Measurements from ENCODE around the gene UPK3A.
"Not testable (repeated sequence)": the region's sequence is repeated elsewhere in the genome, so short reads cannot be mapped to it uniquely, and the experiment has no call there.

Gene UPK3A

DNA sequence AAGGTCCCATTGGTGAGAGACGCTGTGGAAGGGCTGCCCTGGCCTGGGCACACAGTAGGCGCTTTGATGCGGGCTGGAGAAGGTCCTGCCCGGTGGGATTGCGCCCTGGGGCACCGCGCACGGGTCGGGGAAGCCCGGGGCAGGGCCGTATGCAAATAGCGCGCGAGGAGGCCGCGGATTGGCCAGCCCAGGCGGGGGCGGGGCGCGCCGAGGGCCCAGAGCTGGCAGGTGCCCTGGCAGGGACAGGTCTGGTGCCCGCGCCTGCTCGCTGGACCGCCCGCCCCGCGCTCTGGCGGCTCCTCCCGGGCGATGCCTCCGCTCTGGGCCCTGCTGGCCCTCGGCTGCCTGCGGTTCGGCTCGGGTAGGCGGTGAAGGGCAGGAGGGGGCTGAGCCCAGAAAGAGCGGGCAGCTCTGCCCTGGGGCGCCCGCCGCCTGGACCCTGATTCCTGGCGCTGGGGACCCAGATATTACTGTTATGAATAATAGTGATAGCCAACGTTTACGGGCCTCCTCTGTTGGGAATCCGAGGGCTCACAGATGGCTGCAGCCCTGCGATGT is at the start of gene UPK3A:
UPK3A (plus strand) TSS at position 245 of the 558 bp plus-strand sequence; CDS start at position 310, 65 bp downstream.
- no peak for DNase-seq

DNA sequence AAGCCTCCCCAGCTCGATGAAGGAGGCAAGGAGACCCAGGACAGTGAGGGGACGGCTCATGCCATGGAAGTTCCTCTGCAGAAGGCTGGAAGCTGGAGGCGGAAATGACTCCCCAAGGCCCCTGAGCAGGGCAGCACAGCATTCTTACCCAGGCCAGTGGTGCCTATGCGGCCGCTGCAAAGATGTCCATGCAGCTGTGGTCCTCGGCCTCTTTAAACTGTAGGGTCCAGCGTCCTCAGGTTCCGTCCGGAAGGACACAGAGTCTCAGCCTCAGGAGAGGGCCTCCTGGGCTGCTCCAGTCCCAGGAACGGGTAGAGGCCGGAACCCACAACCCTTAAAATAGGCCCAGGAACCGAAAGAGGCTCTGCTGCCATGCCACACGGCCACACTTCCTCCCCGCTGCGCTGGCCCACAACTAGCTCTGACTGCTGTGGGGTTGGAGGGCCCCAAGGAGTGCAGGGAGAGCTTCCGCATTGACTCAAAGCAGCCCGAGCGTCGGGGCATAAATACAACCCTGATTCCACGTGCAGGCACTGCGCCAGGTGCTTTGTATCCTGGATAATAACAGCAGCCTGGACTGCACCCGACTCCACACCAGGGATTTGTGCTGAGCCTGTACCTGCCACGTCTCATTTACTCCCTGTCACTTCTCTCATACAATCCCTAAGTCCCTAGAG is 49.5 kb upstream of the UPK3A start:
- no peak for DNase-seq

DNA sequence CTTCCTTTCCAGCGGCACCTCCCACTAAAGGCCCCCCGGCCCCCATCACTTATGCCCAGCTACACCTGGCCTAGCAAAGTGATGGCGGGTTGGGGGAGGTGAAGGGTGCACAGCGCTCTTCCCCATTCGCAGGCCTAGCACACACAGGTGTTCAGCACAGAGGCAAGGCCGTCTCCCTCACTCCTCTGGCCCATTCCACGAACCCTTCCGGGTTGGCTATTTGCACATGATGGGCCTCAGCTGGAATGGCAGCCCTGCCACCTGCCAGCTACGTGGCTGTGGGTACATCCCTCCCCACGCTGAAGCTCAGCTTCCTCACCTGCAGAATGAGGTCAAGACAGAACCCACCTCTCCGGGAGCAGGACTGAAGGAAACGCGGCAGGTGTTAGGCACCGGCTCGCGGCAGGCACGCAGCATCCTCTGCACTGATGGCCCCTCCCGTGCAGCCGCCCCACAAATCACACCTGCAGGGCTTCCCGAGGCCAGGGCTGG is 48.9 kb upstream of the UPK3A start:
- DNase-seq, result no peak

DNA sequence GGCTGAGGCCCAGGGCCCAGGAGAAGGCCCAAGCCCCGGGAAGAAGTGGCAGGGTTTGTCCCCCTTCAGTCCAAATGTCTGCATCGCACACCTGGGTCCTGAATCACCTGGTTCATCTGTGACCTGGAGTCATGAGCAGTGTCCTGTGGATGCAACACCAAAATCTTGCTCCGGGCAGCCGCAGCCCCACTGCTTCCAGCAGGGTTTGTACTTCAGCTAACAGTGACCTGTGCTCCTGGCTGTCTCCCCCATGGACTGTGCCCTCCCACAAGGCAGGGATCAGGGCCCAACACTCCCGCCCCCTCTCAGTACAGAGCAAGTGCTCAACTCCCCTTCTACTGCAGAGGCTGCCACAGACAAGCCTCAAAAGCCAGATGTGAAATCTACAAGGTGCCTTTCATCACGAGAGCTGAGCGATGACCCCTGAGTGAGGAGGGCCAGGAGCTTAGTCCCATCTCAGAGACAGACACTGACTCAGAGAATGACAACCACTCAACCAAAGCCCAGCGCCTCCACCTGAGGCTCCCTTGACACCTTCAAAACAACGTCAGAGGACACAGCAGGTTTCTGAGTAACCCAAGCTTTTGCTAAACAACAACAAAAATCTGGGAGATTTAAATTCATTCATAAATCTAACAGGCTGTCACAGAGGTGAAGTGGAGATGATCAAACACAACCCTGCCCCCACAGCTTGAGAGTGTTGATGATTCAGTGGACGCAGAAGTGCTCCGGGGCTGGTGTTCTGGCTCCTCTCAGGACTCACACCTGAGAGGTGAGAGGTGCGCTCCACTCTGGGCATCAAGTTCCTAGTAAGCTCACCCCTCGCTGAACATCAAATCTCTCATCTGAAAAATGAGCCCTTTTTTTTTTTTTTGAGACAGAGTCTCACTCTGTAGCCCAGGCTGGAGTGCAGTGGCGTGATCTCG is 47.4 kb upstream of the UPK3A start:
- no peak for DNase-seq

DNA sequence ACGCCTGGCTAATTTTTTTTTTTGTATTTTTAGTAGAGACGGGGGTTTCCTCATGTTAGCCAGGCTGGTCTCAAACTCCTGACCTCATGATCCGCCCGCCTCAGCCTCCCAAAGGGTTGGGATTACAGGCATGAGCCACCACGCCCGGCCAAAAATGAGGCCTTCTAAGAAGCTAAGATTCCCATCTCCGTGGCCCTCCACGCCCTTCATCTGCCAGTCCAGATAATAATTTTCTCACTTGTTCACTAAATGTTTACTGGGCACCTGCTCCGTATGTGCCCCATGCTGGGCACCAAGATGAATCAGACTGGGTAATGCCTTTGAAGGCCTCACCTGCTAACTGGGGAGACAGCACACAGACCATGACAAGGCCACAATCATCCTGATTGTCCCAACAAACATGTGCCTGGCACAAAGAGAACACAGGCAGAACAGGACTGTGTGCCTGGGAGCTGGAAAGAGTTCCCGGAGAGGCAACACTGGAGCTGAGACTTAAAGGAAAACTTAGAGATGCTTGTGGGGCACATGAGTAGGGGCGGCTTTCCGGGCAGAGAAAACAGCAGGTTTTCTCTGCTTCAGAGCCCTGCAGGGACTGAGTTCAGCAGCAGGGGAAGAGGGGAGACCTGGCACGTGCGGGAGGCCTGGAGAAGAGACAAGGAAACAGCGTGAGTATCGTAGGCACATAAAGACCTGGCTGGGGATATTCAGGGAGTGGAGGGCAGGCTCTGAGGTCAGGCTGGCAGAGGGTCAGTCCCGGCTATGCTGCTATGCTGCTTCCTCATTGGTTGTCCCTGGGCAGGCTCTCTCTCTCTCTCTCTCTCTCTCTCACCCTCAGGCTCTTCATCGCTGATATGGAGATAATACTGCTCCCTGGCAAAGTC is 46.4 kb upstream of the UPK3A start:
- no peak for DNase-seq

DNA sequence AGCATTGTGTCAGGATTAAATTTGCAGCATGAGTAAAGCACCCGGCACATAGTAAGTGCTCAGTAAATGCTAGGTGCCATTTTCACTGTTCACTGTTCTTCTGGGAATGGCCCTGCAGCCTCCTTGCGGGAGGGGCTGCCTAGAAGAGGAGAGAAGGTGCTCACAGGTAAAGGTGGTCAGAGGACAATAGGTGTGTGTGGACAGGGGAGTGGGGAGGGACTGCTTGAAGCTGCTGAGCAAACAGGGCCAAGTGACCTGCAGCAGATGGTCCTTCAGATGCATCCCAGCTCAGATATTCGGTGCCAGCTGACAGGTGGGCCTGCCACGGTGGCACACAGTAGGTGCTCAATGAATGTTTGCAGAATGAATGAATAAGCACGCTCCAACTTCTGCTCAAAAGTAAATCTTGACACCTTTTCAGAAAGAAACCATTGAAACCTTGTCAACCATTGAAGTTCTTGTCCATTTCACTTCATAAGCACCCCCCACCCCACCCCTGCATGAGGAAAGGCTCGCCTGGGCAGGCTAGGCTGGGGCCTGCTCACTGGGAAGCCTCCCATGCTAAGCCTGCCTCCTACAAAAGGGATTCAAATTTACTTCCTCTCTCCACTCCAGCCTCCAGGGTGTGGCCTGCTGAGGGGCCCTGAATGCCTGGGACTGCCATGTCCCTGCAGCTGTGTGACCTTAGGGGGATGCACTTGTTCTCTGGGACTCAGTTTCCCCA is 45.6 kb upstream of the UPK3A start:
- no peak for DNase-seq

DNA sequence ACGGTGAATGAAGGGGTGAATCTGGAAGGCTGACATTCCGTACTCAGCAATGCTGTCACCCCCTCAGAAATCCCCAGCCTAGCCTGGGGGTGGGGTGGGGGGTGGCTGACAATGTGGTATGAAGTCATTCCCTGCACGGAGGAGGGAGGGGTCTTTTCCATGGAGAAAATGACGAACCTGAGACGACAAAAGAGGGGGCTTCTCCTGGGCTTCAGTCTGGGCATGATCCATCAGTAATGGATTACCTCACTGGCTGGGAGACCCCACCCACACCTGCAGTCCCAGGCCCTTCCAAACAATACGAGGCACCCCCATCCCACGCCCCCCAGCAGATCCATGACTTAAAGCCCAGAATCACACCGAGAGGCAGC is 45.1 kb upstream of the UPK3A start:
- no peak for DNase-seq

DNA sequence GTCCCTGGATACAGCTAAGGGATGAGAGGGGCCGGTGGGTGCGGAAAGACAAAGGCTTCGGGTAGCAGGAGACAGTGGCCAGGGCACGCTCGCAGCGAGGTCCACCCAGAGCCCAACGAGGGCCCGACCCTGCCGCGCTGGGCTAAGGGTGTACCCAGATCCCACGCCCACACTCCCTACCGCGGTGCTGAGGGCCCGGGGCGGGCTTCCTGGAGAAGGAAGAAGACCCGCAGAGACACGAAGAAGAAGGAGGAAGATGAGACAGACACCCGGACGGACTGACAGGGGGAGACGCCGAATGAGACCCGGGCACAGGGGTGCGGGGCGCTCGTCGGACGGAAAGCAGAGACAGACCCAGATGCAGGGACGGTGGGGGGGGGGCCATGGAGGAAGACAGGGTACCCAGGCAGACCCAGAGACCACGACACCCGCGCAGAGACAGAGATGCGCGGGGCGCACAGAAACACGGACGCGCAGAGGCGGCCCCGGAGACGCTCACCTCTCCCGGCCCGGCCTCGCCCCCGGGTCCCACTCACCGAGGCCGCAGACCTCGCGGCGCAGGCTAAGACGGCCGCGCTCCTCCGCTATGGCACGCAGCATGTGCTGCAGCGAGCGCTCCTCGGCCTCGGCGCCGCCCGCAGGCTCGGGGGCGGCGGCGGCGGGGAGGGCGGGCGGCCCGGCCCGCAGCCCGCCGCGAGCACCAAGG is 44.5 kb upstream of the UPK3A start:
- no peak for DNase-seq

DNA sequence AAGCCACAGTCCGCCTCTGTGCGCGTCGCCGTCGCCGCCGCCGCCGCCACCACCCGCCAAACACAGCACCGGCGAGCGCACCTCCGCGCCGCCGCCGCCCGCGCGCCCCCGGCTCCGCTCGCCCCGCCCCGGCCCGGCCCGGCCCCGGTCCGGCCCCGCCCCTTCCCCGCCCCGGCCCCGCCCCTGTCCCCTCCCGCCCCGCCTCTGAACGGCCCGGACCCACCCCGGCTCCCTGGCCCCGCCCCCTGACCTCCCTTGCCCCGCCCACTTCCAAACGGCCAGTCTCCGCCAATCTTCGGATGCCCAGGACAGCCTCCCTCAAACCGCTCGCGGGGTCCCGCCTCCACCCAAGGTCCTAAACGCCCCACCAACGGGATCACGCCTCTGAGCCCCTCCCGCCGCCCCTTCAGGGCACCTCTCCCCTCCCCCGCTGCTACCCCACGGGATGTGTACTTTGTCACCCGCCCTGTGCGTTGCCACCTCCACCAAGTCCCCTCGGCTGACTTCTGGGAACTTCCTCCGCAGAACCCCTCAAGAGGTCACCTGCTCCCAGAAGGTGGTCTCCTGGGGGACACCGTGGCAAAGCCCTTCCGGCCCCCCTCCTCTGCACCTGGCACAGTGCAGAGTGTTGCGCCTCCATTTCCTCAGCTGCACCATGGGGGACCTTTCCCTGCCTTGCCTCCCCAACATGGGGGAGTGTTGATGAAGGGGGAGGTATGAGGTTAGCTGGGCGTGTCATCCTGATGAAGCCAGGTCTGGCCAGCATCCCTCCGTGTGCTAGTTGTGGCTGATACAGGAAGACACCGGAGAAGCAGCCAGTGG is 43.7 kb upstream of the UPK3A start, which contains the start of gene KIAA0930:
KIAA0930 (minus strand) TSS at position 85 of the 822 bp plus-strand sequence. CDS start 191 bp downstream, outside the sequence.
- DNase-seq, result no peak

DNA sequence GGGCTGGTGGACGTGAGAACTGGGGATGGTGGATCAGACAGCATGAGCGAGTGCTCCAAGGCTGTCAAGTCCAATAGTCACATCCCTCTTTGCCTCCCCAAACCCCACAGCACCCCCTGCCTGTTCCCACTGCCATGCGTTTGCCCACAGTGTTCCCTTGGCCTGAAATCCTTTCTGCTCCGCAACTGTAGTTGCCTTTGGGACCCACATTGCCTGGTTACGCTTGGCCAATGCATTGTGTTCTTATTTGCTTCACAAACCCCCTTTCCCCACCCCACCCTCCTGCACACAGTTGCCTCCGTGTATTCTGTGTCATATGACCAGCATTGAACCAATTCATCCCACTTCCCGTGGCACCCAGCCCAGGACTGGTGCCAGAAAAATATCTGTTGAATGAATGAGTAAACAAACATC is 42.0 kb upstream of the UPK3A start:
- DNase-seq, result no peak

DNA sequence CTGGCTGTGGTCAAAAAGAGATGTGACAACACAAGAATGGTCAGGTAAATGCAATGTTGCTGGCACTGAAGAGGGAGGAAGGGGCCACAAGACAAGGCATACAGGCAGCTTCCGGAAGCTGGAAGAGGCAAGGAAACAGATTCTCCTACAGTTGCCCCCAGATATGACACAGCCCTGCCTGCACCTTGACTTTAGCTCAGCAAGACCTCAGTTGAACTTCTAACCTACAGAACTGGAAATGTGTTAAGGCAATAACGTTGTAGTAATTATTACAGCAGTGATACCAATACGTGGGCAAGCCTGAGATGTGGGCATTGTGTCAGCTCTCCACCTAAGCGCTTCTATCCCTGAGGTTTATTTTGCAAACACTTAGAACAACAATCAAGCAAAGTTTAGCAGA is 39.8 kb upstream of the UPK3A start:
- no peak for DNase-seq

DNA sequence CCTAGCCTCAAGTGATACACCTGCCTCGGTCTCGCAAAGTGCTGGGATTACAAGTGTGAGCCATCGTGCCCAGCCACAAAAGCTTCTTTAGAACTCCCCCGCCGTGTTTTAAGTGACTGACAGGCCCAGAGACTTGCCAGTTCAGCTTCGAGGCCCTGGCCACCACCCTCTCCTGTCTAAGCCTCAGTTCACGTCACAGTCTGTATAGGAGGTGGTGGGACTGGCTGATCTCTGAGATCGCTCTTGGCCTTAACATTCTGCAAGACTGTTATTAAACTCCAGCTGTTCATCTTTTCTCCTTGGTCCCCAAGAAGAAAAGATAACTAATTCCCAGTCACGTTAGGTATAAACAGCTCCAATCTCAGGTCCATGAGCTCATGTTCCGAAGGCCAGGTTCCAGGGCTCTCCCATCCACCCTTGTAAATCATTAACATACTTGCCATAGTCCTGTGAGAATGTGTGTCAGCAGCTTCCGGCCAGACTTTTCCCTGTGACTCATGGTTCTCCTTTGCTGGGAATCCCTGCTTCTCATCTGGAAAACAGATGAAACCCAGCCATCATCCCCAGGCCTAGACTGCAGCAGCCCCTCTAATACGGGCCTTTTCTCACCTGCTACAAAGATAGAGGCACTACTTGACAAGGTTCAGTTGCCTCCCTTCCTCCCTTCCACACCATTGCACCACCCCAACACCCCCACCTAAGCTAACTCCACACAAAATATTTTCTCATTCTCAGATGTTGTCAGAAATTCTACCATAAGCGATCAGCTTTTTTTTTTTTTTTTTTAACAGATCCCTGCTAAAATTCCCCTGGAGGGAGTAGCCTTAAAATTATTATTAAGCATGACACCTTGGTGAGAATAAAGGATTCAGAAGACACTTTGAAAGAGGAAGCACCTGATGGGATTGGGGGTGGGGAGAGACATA is 38.4 kb upstream of the UPK3A start:
- DNase-seq, result no peak

DNA sequence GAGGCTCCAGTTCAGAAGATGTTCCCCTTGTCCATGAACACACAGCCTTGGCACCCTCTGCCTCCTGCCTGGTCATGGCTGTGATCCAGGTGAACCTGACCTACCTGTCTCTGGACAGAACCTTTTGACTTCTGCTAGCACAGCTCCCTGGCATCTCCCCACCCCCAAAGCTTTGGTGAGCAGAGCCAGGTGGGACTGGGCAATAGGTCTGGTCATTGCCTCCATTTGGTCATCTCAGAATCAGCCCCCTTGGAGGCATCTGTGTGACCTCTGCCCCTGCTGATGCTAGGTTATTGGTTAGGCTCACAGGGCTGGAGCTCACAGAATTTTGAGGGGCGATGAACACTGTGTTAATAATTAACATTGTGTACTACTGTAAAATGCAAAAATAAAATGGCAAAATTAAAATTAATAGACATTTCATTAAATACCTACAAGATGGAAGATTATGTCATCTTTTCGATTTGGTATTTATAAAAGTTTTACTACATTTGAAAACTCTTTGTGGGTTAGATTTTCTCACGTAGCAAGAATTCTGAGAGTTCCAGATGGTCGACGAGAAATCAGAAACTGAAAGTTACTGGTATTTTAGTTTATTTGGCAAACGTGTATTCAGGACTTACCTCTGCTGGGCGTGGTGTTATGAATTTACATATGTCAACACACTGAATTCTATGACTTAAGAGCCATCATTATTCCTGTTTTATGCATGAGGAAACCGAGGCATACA is 35.8 kb upstream of the UPK3A start:
- no peak for DNase-seq

DNA sequence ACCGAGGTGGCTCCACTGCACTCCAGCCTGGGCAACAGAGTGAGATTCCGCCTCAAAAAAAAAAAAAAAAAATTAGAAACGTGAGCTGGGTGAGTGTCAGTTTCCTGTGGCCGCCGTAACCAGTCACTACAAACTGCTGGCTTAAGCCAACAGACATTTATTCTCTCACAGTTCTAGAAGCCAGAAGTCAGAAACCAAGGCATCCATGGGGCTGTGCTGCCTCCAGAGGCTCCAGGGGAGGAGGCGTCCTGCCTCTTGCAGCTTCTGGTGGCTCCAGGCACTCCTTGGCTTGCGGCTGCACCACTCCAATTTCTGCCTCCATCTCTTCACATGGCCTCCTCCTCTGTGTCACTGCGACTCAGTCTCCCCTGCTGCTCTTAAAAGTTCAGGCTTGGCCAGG is 32.9 kb upstream of the UPK3A start:
- DNase-seq, result no peak

DNA sequence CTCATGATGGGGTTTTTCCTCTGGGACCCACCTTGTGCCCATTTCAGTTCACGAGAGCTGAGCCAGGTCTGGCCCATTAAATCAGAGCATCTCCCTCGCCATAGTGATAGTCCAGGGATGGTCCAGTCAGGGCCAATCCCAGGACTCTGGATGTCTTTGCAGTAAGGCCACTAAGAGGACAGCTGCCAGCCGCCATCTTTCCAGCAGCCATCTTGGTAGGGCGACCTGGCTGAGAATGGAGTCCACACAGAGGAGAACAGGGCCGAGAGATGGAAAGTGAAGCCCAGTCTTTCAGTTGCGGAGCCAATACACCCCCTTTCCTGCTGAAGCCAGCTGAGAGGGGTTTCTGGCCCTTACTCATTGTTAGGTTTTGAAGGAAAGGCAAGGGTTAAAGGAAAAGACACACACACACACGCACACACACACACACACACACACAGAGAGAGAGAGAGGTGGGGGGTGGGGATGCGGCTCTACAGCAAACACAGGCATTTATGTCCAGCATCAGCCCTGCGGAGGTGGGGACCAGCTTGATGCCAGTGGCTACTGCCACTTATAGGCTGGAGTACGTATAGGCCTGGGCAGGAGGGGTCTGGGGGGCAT is 31.6 kb upstream of the UPK3A start:
- no peak for DNase-seq

DNA sequence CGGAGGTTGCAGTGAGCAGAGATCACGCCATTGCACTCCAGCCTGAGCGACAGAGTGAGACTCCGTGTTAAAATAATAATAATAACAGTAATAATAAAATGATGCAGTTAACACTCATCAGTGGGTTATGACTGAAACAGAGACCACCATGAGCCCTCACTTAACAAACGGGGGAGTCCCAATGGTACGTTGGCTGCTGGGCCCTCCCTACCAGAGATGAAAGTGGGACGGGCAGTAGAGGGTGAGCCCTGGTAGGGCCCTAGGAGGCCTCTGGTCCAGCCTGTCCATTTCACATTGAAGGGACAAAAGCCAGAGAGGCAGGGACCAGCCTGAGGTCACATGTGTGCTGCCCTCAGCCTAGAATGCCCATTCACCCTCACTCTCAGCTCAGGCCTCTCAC is 30.4 kb upstream of the UPK3A start:
- no peak for DNase-seq

DNA sequence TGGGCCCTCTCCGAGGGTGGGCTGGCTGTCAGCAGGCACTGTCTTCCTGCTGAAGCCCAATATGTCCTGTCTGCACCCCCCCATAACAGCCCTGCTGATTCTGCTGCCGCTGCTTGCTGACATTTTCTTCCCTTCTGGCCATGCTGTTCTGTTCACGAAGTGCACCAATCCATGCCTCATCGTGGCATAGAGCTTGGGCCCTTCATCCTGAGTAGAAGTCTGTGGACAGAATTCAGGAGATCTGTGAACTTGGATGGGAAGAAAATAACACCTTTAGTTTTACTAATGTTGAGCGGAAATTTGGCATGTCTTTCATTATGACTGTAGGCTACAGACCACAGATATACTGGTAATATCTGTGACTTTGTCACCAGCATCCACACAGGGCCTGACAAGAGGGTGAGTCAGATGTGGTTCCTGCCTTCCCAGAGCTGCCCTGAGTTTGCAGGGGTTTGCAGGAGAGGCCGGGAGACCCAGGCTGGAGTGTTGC is 29.9 kb upstream of the UPK3A start:
- DNase-seq, result no peak

DNA sequence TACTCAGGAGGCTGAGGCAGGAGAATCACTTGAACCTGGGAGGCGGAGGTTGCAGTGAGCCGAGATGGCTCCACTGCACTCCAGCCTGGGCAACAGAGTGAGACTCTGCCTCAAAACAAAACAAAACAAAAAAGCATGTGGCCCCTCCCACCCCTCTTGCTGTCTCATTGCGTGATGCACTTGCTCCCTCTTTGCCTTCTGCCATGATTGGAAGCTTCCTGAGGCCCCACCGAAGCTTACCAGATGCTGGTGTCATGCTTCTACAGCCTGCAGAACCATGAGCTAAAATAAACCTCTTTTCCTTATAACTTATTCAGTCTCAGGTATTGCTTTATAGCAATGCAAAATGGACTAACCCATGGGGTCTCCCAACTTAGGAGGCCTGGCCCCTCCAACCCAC is 26.8 kb upstream of the UPK3A start:
- not testable (repeated sequence) for DNase-seq

Data from NCI-H446 treated with DMSO at 0.1 percent for 48 hours (cell line).